Stimulated activated CD8-positive, alpha-beta memory T cell treated with anti-CD3 and anti-CD28 coated beads, Interleukin-15, amount 100 ng/mL, for 48 hours (primary cell): ENCODE results near the gene LMO7.
"Not testable (repeated sequence)": the region's sequence is repeated elsewhere in the genome, so short reads cannot be mapped to it uniquely, and the experiment has no call there.

Source experiments
- DNase-seq, 2 donors: peaks; one replicate each; pipeline ENCODE4 v3.0.0-alpha.2; 2020; ENCODE audit warnings: low read depth in 2 of 2

LMO7 gene

DNA sequence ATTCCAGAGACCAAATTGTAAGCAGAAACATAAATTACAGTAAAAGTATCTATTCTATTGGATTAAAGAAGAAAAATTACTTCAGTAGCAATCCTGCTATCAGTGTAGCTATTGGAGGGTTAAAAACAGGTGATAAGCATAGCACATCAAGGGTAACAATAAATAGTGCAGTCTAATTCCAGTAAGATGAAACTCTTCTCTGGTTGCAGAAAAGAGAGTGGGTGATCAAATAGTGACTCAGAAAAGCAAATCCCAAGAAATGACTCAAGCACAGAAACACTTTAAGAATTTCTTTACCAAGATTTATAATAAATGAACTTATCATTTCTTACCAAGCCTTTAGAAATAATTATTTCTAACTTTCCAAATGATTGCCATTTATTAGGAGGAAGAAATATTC lies 135.7 kb downstream of the LMO7 start:
- DNase-seq = no peak

DNA sequence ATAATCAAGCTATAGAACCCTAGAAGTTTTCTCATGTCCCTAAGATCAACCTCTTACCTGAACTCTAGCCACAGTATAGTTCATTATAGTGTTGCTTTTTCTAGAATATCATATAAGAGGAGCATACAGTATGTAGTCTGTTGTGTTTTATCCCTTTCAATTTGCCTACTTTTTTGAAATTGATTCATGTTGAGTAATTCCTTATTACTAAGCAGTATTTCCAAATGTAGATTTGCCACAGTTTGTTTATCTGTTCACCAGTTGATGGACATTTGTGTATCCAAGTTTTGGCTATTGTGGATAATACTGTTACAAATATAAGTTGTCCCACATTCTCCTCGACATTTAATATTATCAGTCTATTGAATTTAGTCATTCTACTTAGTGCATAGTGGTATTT lies 138.0 kb downstream of the LMO7 start:
- no peak for DNase-seq

DNA sequence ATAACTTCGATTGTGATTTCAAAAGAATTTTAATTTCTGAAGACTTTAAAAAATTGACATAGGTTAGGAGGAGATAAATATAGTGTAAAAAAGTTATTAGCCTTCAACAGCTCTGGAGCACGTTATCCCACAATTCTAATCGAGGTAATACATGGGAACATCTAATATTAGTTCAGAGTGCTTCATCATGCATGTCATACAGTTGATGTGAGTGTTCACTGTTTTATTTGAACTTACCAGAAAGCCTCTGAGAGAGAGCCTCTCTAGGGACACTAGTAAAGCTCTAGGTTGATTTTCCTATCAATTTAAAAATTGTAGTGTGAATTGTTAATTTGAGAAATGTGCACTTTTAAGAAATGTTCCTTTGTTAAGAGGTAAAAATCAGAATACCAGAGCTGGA lies 140.4 kb downstream of the LMO7 start:
- no peak for DNase-seq

DNA sequence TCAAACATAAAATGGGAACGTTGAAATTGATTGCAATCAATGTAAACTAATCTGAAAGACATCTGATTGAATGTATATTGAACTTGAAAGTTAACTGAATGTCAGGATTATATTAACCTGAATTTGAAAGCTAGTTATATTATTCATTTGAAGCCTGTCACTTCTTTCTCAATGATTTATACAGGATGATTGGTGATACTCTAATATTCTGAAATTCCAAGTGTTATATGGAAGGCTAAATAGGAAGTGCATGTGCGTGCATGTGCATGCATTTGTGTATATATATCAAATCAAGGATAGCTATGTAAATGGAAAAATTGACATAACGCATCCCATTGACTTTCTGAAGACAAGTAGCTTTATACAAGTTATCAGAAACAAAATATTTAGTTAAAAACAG lies 143.3 kb downstream of the LMO7 start:
- DNase-seq = no peak

DNA sequence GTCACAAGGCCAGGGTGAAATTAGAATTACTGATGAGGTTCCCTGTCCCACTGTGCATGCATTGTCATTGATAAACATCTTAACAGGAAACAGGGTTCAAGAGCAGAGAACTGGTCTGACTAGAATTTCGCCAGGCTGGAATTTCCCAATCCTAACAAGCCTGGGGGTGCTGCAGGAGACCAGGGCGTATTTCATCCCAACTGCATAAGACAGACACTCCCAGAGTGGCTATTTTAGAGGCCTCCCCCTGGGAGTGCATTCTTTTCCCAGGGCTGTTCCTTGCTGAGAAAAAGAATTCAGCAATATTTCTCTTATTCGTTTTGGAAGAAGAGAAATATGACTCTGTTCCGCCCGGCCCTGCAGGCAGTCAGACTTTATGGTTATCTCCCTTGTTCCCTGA lies 144.0 kb downstream of the LMO7 start:
- not testable (repeated sequence) for DNase-seq

DNA sequence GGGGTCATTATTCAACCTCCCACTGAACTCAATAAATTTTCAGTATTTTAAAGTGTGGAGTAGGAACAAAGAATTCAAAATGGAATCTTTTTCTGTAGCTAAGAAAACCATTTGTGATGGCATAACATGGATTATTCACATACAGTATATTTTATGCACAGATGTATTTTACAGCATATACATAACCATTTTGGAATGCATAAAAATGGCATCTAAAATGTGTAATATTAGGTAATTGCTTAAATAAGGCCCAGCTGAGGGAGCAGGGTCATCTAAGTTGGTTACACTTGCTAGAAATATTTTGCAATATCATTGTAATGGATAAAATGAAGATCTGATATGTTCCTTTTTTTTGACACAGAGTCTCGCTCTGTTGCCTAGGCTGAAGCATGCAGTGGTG lies 146.9 kb downstream of the LMO7 start:
- no peak for DNase-seq

DNA sequence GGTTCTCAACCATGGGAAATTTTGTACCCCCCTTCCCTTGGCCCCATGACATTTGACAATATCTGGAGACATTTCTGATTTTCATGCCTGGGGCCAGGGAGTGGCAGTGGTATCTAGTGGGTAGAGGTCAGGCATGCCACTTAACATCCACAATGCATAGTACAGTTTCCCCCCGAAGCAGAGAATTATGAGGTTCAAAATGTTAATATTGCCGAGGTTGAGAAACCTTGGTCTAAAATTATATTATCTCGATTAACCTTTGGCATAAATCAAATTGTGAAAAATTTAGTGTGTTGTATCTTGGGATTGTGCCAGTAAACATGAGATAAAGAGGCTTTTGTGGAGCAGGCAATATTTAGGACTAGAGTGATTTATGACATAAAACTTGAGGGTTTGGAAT lies 147.9 kb downstream of the LMO7 start:
- no peak for DNase-seq

DNA sequence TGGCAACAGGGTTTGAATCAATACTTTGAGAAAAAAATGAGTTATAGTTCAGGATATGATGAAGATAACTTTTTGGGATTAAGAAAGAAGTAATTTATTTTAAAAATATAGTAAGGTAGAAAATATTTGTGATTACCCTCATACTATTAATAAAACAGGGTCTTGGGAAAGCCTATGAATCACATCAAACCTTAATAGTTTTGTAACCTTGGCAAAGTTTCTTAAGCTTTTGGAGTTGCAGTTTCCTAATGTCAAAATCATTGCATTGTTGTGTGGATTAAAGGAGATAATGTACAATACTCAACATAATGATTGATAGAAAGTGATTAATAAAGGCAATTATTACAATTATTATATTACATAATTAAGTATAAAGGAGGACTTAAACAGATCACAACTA lies 149.0 kb downstream of the LMO7 start:
- no peak for DNase-seq

DNA sequence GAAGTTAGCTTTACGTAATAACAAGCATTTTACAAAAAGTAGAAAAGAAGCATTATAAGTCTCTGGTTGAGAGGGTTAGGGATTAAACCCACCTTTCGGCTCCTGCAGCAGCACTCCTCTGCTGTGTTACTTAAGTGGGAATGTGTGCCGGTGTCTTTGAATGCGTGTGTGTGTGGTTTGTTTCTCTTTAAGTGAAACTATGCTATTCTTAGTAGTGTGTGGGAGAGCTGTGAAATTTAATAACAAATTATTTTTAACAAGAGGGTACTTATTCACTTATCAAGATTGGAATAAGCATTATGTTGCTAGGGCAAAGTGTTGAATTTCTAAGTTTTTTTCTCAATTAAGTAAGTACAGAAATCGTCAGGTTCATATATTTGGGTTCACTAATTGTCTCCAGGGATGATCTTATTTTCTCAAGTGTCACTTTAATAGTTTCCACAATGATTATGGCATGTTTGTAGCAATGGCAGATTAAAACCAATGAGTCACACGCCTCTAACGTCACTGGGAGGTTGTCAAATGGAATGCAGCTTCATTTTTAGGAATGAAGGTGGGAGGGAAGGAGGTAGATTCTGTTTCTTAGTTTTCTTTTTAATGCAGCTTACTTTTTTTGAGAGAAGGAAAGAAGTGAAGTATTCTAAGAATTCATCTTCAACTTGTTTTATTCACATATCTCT lies 151.3 kb downstream of the LMO7 start:
- no peak for DNase-seq

DNA sequence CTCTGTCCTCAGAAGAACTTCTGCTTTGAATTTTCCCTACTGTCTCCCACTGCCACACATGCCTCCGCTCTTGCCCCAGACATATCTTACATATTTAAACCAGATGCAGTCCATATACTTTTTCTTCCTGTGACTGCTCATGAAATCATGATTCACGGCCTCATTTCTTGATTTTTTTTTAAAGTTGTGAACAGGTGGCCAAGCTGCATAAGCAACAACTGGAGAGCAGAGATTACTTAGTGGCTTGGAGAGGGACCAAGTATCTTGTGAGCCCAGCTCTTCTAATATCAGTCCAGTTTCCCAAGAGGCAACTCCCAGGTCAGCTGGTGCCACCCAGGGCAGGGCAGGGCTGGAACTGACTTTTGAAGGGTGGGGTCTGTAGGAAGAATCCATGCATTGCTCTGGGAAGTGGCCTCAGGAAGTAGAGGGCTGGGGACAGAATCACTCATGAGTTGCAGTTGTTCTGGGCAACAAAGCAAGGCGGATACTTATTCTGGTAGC lies 152.4 kb downstream of the LMO7 start:
- no peak for DNase-seq

DNA sequence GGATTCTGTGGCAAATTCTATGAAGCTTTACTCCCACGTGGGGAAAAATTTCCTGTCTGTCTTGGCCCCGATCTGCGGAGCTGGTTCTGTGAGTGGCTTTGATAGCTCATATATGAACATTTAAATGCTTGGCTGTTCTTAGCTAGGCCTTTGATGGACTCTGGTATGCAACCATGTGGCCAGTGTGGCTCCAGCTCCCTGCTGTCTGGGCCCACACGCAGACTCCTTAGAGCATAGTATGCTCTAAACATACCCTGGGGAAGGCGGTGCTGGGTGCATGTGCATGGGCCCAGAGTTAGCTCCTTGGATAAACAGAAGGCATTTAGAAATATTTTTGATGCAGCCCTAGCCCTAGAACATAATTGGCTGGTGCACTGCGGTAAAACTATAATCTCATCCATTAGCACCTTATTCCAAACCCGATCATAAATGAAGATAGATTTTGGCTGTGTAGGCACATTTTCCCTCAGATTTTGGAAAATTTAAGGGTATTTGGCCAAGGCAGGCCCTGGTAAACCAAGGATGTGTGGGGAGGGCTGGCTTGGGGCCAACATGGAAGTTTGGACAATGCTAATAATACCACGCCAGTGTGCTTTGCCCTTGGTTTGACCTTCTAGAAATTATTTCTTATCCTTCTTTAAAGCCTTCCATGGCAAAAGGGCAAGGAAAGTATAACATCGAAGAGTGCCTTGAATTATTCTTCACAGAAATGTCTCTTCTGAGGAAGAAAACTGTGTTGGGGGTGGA lies 153.5 kb downstream of the LMO7 start:
- DNase-seq = no peak

DNA sequence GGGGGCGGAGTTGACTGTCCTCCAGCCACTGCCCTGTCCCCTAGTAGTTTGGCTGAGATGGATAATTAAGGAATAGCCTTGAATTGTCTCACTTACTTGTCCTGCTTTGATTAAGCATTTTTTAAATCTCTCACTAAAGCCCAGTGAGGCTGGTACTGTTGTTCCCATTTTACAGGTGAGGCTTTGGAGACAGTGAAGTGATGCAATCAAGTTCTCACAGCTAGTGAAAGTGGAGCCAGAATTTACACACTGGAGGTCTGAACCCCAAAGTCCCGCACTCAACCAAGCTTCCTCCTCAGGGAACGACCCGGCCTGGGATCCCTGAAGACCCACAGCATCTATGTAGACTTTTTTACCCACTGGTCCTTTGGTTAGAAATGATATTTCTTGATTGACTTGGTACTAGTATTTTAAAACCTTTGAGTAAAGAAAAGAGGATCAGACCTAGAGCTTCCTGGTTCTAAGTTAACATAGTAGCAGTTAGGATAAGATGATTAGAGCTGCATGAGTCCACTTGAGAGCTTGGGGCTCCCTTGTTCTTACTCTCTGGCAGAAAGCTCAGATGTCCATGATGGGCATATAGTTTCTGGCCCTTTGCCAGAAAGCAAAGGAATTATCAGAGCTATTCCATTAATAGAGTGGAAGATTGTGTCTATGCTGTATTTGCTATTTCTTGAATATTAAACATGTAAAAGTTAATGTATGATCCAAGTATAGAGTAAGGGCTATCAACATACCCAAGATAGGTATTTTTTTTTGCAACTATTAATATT lies 154.3 kb downstream of the LMO7 start:
- DNase-seq = no peak

DNA sequence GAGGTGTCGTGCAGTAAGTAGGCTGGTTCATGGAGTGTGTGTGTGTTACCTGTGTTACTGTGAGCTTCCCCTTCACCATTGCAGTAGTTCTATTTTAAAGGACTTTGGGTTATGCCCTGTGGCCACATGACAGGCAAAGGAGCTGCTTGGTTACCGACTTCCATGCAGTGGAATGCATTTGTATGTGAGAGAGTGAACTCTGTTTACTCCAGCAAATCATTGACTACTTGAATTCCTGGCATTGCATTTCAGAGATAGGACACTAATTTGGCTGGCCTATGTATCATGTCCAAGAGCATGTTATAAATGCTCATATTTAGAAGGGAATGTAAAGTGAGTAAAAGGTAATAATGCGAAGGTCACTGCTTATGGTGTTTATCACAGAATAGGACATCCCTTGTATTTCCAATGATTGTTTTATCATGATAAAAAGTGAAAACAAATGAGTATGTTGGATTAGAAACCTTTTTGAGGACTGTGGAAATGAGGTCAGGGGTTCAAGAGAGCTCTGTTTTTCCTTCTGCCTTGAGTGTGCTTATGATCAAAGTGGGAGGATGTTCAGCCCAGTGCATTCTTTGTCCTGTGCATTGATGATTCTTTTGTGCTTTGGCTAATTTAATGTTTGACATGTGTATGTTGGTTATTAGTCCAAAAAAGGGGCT lies 156.5 kb downstream of the LMO7 start:
- no peak for DNase-seq

DNA sequence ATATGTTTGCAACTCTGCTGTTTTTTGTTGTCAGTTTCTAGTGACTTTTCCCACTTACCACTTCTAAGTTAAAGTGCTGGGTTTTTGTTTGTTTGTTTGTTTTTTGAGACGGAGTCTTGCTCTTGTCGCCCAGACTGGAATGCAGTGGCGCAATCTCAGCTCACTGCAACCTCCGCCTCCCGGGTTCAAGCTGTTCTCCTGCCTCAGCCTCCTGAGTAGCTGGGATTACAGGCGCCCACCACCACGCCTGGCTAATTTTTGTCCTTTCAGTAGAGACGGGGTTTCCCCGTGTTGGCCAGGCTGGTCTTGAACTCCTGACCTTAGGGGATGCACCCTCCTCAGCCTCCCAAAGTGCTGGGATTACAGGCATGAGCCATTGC lies 157.0 kb downstream of the LMO7 start:
- not testable (repeated sequence) for DNase-seq

DNA sequence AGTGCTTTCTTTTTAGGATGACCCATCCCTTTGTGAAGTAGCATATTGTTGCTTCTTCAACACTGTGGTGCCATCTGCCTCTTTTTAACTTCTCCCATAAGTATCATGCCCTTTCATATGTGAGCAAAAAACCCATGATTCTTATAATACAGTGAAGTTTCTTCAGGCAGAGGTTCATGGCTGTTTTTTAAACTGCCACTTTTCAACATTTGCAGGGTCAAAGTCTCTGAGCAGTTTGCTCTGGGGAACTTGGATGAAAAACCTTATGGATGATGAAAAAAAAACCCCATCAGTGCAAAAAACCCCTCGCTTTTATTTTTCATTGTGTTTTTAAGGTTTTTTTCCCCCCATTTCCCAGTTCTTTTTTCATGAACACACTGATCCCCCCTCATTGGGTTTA lies 158.5 kb downstream of the LMO7 start:
- DNase-seq = no peak

DNA sequence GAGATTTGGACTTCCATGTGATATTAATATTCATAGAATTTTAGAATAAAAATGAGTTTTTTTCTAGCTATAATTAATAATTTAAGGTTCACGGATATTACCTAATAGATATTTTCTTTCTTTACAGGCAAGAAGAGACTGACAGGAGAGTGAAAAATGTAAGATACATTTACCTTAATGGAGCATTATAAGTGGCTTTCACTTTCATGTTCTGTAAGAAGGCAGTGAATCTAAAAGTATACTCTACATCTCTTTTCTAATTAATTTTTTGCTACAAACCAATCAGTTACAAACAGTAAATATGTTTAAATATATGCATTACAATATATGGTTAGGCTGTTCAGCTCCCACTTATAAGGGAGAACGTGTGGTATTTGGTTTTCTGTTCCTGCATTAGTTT lies 159.1 kb downstream of the LMO7 start:
- no peak for DNase-seq

DNA sequence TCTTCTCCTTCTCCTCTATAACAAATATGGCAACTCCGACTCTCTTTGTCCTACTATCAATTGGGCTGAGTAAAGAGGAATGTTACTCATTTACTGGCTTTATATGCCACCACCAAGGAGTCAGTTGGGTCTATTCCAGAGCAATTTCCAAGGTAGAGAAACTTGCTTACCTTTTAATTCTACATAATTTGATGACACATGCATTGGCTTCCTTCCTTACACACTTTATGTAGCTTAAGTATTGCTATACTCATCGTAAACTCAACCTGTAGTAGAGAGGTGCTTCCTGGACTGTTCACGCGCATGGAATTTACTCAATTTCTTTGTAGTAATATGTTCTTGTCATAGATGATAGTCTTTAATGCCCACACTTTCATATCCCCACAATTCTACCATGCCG lies 160.7 kb downstream of the LMO7 start:
- DNase-seq = no peak

DNA sequence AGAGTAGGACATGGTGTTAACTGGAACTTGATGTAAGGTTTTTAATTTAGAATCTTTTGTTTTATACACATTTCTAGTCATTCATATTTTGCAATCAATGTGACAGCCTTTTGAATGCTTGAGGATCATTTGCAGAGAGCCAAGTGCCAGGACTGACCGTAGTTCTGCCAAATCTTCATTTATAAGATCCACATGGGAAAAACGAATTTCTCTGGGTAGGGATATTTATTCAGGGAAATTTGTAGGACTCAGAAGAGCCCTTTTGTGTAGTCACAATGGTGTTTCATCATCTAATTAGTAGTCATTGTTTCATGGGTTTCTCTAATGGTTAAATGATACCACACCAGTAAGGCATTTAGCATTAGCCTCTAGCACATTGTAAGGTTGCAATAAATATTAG lies 161.1 kb downstream of the LMO7 start:
- DNase-seq = no peak

DNA sequence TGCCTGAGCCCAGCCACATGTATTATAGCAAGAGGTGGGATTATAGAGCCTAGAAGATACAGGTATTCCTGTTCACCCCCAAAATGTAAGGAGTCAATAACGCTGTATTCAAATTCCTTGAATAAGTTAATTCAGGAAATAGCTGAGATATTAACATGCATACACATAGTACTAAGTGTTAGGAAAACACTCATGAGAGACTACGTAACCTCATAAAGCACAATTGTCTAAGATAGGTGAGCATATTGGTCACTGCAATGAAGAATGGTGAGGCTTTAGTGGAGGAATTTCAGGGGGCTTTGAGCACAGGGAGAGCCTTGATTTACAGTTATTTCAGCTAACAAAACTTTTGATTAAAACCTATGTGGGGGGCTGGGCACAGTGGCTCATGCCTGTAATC lies 161.6 kb downstream of the LMO7 start:
- DNase-seq = no peak

DNA sequence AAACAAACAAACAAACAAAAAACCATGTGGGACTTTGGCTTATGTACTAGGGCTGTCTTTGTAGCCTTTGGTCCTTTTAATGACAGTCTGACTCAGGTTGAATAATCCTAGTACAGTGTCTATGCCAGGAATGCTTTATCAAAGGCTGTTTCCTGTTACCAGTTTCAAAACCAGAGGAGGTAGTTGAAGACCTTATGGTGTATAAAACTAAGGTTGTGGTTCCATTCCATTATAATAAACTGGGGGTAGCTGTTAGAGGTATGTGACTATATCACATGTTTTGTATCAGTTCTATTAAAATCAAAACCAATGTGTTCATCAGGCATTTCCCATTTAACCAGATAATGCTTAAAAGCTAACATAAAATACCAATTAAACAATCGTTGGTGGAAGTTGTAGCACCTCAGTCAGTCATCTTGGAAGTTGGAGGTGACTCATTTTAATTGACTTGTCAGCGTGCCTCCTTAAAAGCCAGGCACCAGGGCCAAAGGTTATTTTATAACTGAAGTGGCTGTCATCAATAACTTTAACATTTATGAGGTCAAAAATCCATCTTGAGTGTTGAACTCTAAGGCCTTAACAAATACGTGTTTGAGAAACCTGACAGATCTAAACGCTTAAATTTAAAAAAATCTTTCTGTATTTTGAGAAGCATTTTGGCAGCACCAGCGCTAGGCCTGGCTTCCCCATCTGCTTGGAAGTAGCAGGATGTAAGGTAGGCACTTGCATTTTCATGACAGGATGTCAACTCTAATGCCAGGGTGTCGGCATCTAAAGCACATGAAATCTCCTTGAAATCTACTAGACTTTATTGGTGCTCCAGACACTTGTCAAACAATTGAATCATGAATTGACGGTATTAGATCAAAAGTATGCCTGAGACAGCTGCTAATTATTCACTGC lies 162.5 kb downstream of the LMO7 start:
- no peak for DNase-seq

DNA sequence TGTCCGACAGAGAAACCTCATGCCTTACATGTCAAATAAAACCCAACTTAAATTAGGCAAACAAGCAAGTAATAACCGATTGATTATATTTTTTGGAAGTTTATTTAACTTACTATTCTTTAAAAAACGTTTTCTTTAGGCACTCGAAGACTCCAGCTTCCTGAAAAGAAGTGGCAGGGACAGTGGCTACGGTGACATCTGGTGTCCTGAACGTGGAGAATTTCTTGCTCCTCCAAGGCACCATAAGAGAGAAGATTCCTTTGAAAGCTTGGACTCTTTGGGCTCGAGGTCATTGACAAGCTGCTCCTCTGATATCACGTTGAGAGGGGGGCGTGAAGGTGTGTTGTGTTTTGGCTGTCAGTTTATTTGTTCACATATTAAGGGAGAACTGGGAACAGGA lies 164.4 kb downstream of the LMO7 start:
- DNase-seq = no peak
